Cardiac muscle cell (in vitro differentiated cells and primary cell): ENCODE results near the gene PRCP. TPM values are rescaled to one million over a fixed set of nuclear protein-coding genes. Genes with fewer than 3 reads are reported as not detected.

Source experiments
- DNase-seq, 2 donors: peaks; one replicate each; pipeline versions ENCODE4 v3.0.0 to v3.0.0-alpha.2; 2010 to 2017; ENCODE audit warnings: low read depth in 1 of 2, low spot score in 1 of 2
- H3K27ac ChIP-seq: fragments of 200-600 bp; sonication (generic); 2 replicates; pipeline ENCODE4 v1.5.1; 2016
- H3K27me3 ChIP-seq: fragments of 200-600 bp; sonication (generic); 2 replicates; pipeline ENCODE4 v1.6.0; 2016; ENCODE audit warnings: control low read depth
- H3K36me3 ChIP-seq: fragments of 200-600 bp; sonication (generic); 2 replicates; pipeline ENCODE4 v1.5.1; 2016; ENCODE audit warnings: control low read depth
- H3K4me1 ChIP-seq: fragments of 200-600 bp; sonication (generic); 2 replicates; pipeline ENCODE4 v1.8.1; 2017; ENCODE audit warnings: low read depth, mild to moderate bottlenecking, mixed run types
- H3K4me3 ChIP-seq: fragments of 200-600 bp; sonication (generic); 2 replicates; pipeline ENCODE4 v1.5.1; 2016; ENCODE audit warnings: mild to moderate bottlenecking
- H3K9me3 ChIP-seq: fragments of 200-600 bp; sonication (generic); 2 replicates; pipeline ENCODE4 v1.5.1; 2017; ENCODE audit warnings: low read depth, mild to moderate bottlenecking, control low read depth
- CTCF ChIP-seq: IDR thresholded peaks from 2 replicates; pipeline ENCODE4 v1.5.1; 2012; ENCODE audit warnings: low read depth, mild to moderate bottlenecking, low read length
- polyA plus RNA-seq: library from polyadenylated mRNA; unstranded; fragments of >200 nt; fragmentation: Nextera tagmentation; extraction: Ambion mirVana; gene quantifications from 2 replicates; pipeline ENCODE4 v1.2.1, GENCODE V29; 2016
- total RNA-seq: library from RNA; depleted of rRNA; stranded (reverse); fragments of >200 nt; gene quantifications from 2 replicates; pipeline ENCODE4 v1.2.3, GENCODE V29; 2016

PRCP gene
- total and polyA plus RNA-seq, 2 experiments from 2014 or later, result 61.1 to 106 TPM

GRCh38 chr11:82810738-82811137 is 89.5 kb downstream of the PRCP start:
- peaks cover 6% of the 10 kb centered on the region for H3K27me3 ChIP-seq

GRCh38 chr11:82810326-82810725 is 89.9 kb downstream of the PRCP start:
- H3K4me1 ChIP-seq, result no peaks in the 10 kb centered on the region
- TF ChIP-seq CTCF, result no peak
- H3K36me3 ChIP-seq, result no peaks in the 10 kb centered on the region
- no peaks in the 10 kb centered on the region for H3K9me3 ChIP-seq
- no peak overlapping the region for H3K27ac ChIP-seq
- DNase-seq, result no peak
- no peak overlapping the region for H3K4me3 ChIP-seq
- peaks cover 6% of the 10 kb centered on the region for H3K27me3 ChIP-seq

More at GRCh38 chr11:82810738-82811137, 89.5 kb downstream of the PRCP start:
- no peak for DNase-seq
- H3K4me3 ChIP-seq, result no peak overlapping the region
- no peaks in the 10 kb centered on the region for H3K36me3 ChIP-seq
- no peaks in the 10 kb centered on the region for H3K9me3 ChIP-seq
- H3K4me1 ChIP-seq, result no peaks in the 10 kb centered on the region
- no peak overlapping the region for H3K27ac ChIP-seq
- no peak for TF ChIP-seq CTCF

GRCh38 chr11:82807646-82808045 is 92.6 kb downstream of the PRCP start:
- Histone ChIP-seq H3K36me3 (no peaks in the 10 kb centered on the region), H3K4me3 (no peak overlapping the region), H3K4me1 (no peaks in the 10 kb centered on the region), H3K9me3 (no peaks in the 10 kb centered on the region), H3K27ac (no peak overlapping the region), H3K27me3 (peaks cover 6% of the 10 kb centered on the region)
- no peak for TF ChIP-seq CTCF
- no peak for DNase-seq

- no peak for TF ChIP-seq CTCF
- Histone ChIP-seq H3K4me3 (no peak overlapping the region), H3K27me3 (peaks cover 4% of the 10 kb centered on the region), H3K36me3 (no peaks in the 10 kb centered on the region), H3K4me1 (no peaks in the 10 kb centered on the region), H3K27ac (no peak overlapping the region), H3K9me3 (no peaks in the 10 kb centered on the region)
- no peak for DNase-seq
Observed at GRCh38 chr11:82802710-82803109, 97.5 kb downstream of the PRCP start.

GRCh38 chr11:82796998-82797961 is 103.0 kb downstream of the PRCP start:
- no peak for TF ChIP-seq CTCF
- H3K27ac ChIP-seq, result no peak overlapping the region
- no peaks in the 10 kb centered on the region for H3K27me3 ChIP-seq

More at GRCh38 chr11:82796998-82797961, 103.0 kb downstream of the PRCP start:
- no peaks in the 10 kb centered on the region for H3K9me3 ChIP-seq
- peak in 1 of 2 donors; percentile 27 for DNase-seq
- no peaks in the 10 kb centered on the region for H3K36me3 ChIP-seq
- H3K4me3 ChIP-seq, result no peak overlapping the region
- peaks cover 9% of the 10 kb centered on the region for H3K4me1 ChIP-seq
